HUES64 (cell line): ENCODE measurements around the gene BAIAP2.

ENCODE experiments used
- H3K27ac ChIP-seq: 2 replicates; pipeline ENCODE4 v1.7.0; 2013; ENCODE audit warnings: low read depth, low read length, inconsistent platforms
- H3K27me3 ChIP-seq: 2 replicates; pipeline ENCODE4 v1.6.1; 2013; ENCODE audit warnings: mild to moderate bottlenecking, low read length; ENCODE audit not compliant: insufficient read depth
- H3K36me3 ChIP-seq: 2 replicates; pipeline ENCODE4 v1.6.1; 2013; ENCODE audit warnings: mild to moderate bottlenecking, low read length; ENCODE audit not compliant: insufficient read depth
- H3K4me1 ChIP-seq: 2 replicates; pipeline ENCODE4 v1.6.1; 2013; ENCODE audit warnings: mild to moderate bottlenecking, low read length, moderate library complexity; ENCODE audit not compliant: insufficient read depth
- H3K4me3 ChIP-seq: 2 replicates; pipeline ENCODE4 v1.5.1; 2013; ENCODE audit warnings: mild to moderate bottlenecking, low read length, moderate library complexity
- H3K9ac ChIP-seq: 2 replicates; pipeline ENCODE4 v1.6.1; 2013; ENCODE audit warnings: mild to moderate bottlenecking, low read depth, low read length
- H3K9me3 ChIP-seq: 2 replicates; pipeline ENCODE4 v1.6.1; 2013; ENCODE audit warnings: low read depth, low read length; ENCODE audit not compliant: insufficient read depth
- WGBS: fragments of 150-250, 120-280 bp; methylation state at CpG from one replicate; pipeline ENCODE4 v1.1.7; 2013; ENCODE audit warnings: missing lambda C conversion rate; 5-methylcytosine and 5-hydroxymethylcytosine counted together

The BAIAP2 gene

DNA sequence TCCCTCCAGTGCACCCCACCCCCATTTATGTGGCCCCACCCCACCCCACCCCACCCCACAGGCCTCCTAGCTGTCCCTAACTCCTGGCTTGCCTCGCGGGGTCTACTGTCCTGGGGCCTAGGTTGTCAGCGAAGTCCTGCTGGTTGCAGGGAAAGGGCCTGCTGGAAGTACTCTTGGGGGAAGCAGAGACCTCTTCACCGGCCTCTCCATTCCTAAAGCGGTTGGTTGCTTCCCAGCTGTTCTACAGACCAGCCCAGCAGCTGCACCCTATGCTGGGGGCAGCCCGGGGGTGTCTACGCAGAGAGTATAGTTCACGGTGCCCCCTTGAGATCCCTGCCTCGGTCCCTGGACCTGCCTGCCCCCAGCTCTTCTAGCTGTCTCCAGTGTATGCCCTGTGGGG lies 56.2 kb downstream of the BAIAP2 start:
- Histone ChIP-seq H3K36me3 (peaks cover 9% of the 10 kb centered on the region), H3K4me3 (no peak overlapping the region), H3K4me1 (peaks cover 27% of the 10 kb centered on the region), H3K27me3 (no peaks in the 10 kb centered on the region), H3K9ac (no peak overlapping the region), H3K9me3 (no peaks in the 10 kb centered on the region), H3K27ac (peak overlapping the region; percentile 2; the same call in 1 of the 2 replicates)
- 77% methylated on average over 9 of the region's 9 CpGs for WGBS

DNA sequence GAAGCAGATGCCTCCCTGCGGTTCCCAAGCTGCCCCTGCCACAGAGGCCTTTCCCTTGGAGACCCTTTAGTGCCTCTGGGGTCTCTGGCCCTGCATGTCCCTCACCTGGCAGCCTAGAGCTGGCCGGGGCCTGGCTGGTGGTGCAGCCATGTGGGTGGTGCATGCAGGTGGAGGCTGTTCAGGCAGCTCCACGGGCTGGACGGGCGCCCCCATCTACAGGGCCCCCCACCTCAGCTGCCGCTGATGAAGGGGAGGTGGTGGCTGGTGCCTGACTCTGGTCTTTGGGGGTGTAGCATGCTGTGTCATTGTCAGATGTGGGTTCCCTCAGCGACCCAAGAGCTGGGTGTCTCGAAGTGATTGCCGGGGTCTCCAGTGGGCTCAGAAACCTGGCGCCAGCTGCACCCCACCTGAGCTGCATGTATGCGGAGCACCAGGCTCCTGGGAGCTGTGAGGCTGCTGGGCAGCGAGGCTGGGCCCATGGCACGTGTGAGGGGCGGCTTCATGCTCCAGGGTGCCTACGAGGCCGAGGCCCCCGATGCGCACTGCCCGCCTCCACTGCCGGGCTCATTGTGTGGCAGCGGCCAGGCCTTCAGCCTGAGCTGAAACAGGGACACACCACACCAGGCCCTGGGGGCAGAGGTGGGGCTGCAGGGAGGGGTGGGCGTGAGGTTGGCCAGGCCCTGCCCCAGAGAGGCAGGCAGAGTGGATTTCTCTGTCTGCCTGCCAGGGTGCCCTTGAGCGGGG lies 57.0 kb downstream of the BAIAP2 start:
- Histone ChIP-seq H3K4me1 (peaks cover 32% of the 10 kb centered on the region), H3K4me3 (no peak overlapping the region), H3K36me3 (peaks cover 3% of the 10 kb centered on the region), H3K27me3 (no peaks in the 10 kb centered on the region), H3K9ac (no peak overlapping the region), H3K27ac (no peak overlapping the region), H3K9me3 (no peaks in the 10 kb centered on the region)
- WGBS = 91% methylated on average over 23 of the region's 23 CpGs

DNA sequence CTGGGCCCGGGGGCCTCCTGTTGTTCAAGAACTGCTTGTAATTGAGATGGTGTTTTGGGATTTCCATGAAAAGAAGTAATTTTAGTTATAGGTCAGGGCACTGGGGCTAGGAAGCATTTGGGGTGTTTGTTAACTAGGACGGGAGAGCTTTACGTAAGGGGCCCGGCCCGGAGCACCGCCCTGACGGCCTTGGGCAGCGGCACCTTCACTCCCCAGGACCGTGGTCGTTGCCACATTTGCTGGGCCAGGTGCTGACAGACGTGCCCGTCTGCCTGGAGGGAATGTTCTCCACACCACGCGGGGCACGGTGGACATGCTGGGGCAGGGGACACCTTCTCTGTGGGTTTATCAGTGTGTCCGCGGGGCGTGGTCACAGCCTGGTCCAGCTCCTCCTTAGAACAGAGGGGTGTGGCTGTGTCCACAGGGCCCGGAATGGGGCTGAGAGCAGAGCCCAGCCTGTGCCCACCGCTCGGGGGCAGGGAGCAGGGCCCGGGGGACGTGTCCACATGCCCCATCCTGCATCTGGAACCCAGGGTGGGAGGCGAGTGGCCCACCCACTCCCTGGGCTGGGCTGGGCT lies 57.7 kb downstream of the BAIAP2 start:
- Histone ChIP-seq H3K36me3 (no peaks in the 10 kb centered on the region), H3K27ac (no peak overlapping the region), H3K4me1 (peaks cover 37% of the 10 kb centered on the region), H3K27me3 (no peaks in the 10 kb centered on the region), H3K4me3 (no peak overlapping the region), H3K9ac (no peak overlapping the region), H3K9me3 (no peaks in the 10 kb centered on the region)
- 94% methylated on average over 24 of the region's 24 CpGs for WGBS

DNA sequence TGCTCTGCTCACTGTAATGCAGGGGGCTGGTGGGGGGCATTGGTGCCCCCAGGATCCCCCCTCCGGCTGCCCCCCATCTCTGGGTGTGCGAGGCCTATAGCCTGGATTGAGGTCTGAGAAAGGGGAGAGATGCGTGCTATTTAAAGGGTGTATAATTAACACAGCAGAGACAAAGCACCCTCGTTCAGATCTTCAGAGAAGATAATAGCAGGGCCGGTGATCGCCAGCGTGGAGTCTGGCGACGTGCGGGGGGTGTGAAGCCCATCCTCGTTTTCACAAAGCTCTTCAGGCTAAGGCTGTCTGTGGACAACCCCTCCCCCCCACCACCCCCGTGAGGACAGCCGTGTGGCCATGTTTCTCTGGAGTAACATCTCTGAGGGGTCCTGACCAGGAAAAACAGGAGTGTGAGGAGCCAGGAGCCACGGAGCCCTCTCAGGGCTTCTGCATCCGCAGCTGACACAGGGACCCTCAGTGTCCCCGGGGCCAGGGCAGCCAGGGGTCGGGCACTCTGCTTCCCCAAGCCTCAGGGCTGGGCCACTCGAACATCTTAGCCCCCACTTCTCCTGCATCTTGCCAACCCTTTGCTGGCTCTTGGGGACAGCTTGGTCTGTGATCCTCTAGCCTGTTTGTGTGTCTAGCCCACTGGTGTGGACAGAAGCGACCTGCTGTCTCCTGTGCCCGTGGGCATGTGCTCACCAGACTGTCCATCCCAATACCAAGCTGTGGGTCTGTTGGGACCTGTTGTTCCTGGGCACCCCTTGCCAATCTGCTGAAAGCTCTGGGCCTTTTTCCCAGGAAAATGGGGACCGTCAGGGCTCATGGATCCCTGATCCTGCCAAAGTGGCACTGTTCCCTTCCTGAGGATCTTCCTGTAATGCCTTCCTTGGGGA lies 58.9 kb downstream of the BAIAP2 start:
- WGBS = 79% methylated on average over 21 of the region's 21 CpGs
- peak overlapping the region; percentile 51; the same call in 1 of the 2 replicates for H3K9ac ChIP-seq
- no peaks in the 10 kb centered on the region for H3K27me3 ChIP-seq
- peaks cover 39% of the 10 kb centered on the region for H3K4me1 ChIP-seq
- no peak overlapping the region for H3K4me3 ChIP-seq
- peak overlapping the region; percentile 63 for H3K27ac ChIP-seq
- no peaks in the 10 kb centered on the region for H3K9me3 ChIP-seq
- H3K36me3 ChIP-seq = no peaks in the 10 kb centered on the region

DNA sequence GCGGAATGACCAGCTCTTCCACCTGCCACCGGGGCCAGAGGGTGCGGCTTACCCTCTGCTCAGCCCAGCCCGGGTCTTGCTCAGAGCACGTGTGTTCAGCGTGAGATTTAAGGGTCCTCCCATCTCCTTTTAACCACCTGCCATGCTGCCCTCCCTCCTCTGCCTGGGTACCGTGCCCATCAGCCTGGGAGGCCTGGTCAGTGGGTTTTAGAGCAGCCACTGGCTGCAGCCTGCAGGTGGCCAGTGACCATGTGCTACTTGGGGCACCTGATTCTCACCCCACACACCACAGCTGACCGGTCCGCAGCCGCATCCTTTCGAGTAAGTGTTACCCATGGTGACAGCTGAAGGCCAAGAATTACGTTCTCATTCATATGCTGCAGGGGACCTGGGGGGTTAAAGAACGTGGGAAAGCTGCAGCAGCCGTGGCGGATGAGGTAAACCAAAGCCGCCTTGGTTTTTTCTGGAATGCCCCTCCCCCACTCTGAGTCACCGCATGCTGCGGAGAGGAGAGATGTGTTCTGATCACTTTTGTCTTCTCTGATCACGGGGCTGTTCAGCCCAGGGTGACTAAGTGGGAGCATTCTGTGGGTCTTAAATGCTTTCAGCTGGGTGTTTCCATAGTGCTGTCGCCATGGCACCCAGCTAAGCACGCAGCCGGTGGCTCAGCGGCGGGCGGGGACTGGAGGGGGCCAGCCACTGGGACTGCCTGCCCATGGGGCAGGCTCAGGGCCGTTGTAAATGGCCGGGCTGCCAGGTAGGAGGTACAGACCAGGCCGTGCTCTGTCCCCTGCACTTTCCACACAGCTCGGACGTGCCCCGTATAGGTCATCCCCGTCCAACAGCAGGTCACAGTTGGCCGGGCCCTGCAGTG lies 59.8 kb downstream of the BAIAP2 start:
- WGBS = 28% methylated on average over 33 of the region's 33 CpGs
- H3K36me3 ChIP-seq = no peaks in the 10 kb centered on the region
- peak overlapping the region; percentile 51 for H3K9ac ChIP-seq
- no peak overlapping the region for H3K4me3 ChIP-seq
- peak overlapping the region; percentile 68 for H3K27ac ChIP-seq
- peaks cover 39% of the 10 kb centered on the region for H3K4me1 ChIP-seq
- no peaks in the 10 kb centered on the region for H3K9me3 ChIP-seq
- no peaks in the 10 kb centered on the region for H3K27me3 ChIP-seq

DNA sequence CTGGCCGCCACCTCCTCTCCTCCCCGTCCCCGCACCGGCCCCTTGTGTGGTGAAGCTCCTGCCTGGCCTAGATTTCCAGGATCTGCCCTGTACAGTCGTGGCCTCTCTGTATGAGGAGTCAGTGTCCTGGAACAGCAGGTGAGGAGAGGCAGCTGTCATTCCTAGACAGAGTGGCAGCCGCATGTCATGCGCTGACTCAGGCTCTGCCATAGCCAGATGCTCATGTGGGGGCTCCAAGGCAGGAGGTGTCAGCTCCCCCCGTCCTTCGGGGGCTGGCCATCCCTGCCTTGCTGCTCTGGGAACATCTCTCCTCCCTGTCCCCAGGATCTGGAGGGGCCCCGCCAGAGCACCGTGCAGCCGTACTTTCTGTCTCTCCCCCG lies 60.4 kb downstream of the BAIAP2 start:
- H3K4me1 ChIP-seq = peaks cover 37% of the 10 kb centered on the region
- 64% methylated on average over 13 of the region's 13 CpGs for WGBS
- H3K36me3 ChIP-seq = no peaks in the 10 kb centered on the region
- H3K9ac ChIP-seq = peak overlapping the region; percentile 37; the same call in 1 of the 2 replicates
- H3K27me3 ChIP-seq = no peaks in the 10 kb centered on the region
- H3K9me3 ChIP-seq = no peaks in the 10 kb centered on the region
- H3K27ac ChIP-seq = peak overlapping the region; percentile 68
- H3K4me3 ChIP-seq = no peak overlapping the region

DNA sequence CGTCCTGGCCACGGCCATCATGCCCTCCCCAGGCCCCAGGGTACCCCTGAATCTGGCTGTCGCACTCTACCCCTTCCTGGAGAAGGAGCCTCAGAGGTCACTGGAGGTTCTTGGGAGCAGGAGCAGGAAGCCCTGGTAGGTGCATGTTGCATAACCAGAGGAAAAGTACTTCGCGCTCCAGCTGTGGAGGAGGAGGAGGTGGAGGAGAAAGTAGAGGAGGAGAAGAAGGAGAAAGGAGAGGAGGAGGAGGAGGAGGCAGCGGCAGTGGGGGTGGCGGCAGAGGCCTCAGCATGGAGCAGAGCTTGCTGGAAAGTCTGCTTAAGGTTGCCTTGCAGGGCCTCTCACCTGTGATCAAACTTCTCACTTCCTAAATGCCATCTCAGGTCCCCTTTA lies 61.8 kb downstream of the BAIAP2 start:
- Histone ChIP-seq H3K27me3 (no peaks in the 10 kb centered on the region), H3K27ac (no peak overlapping the region), H3K9ac (peak overlapping the region; percentile 26; the same call in 1 of the 2 replicates)

DNA sequence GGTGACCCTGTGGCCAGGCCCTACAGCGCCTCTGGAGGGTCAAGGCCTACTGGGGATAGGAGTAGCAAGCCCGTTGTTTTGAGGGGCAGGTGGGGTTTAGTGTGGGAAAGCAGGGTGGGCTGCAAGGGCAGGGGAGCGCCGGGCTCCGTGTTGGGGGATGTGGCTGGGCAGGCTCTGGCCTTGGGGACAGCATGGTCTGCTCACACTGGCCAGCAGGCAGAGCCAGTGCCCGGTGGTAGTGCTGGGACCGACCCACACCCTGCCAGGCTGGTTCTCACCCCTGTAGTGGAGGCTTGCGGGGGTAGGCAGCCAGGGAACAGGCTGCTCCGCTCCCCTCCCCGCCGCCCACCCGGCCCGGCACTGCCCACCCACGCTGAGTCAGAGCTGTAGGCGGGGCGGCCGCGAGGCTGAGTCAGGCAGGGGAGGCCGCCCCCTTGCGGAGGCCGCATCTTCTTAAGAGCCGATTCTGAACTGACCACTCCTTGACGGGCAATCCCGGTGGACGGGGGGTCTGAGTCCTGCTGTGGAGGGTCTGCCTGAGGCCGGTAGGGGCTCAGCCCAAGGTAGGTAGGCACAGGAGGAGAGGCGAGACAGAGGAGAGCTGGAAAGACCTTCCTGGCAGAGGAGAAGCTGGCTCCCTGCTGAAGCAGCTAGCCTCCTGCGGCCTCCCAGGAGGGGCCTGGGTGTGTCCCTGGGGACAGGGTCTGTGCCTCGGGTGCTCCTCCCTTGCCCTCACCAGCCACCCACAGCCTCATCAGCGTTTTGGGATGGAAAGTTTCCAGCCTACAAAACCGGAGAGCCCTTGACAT lies 62.4 kb downstream of the BAIAP2 start:
- Histone ChIP-seq H3K9ac (peak overlapping the region; percentile 26; the same call in 1 of the 2 replicates), H3K4me3 (no peak overlapping the region), H3K36me3 (no peaks in the 10 kb centered on the region), H3K4me1 (peaks cover 34% of the 10 kb centered on the region), H3K27me3 (no peaks in the 10 kb centered on the region), H3K9me3 (no peaks in the 10 kb centered on the region), H3K27ac (0 out of 2 replicates have a peak overlapping the region, but pooled peaks have one; percentile 9)
- 24% methylated on average over 31 of the region's 31 CpGs for WGBS

More for the DNA sequence above, 61.8 kb downstream of the BAIAP2 start:
- Histone ChIP-seq H3K4me1 (peaks cover 34% of the 10 kb centered on the region), H3K9me3 (no peaks in the 10 kb centered on the region), H3K36me3 (no peaks in the 10 kb centered on the region), H3K4me3 (no peak overlapping the region)
- WGBS = 84% methylated on average over 7 of the region's 7 CpGs

DNA sequence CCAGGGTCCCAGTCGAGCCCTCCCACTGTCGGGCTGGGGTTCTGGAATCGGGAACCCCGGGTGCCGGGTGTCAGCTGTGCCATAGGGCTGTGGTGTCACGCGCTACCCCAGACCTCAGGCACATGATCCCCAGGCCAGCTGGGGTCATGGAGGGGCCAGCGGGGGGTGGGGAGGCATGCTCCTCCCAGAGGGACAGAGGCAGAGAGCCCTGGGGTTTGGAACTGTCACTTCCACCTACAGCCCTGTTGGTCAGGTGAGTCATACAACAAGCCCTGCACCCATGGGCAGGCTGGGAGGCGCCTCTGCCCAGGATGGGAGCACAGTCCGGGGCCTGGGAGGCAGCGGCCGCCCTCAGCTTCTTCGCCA lies 63.0 kb downstream of the BAIAP2 start:
- Histone ChIP-seq H3K4me1 (peaks cover 34% of the 10 kb centered on the region), H3K27me3 (no peaks in the 10 kb centered on the region), H3K9me3 (no peaks in the 10 kb centered on the region), H3K9ac (no peak overlapping the region), H3K4me3 (no peak overlapping the region), H3K36me3 (no peaks in the 10 kb centered on the region), H3K27ac (no peak overlapping the region)
- WGBS = 81% methylated on average over 13 of the region's 13 CpGs

DNA sequence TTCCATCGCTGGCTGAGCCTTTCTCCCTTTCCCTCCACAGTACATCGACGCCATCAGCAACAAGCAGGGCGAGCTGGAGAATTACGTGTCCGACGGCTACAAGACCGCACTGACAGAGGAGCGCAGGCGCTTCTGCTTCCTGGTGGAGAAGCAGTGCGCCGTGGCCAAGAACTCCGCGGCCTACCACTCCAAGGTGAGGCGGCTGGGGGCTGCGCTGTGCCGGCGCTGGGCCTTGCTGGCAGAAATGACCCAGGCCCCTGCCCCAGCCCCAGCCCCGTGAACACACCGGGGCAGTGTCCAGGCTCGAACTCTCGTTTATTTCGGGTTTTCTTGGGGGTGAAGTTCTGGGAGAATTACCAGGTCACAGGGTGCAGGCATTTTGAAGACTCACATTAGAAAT lies 64.9 kb downstream of the BAIAP2 start:
- Histone ChIP-seq H3K27me3 (no peaks in the 10 kb centered on the region), H3K36me3 (no peaks in the 10 kb centered on the region; the same call in 1 of the 2 replicates), H3K27ac (no peak overlapping the region), H3K9me3 (no peaks in the 10 kb centered on the region), H3K9ac (no peak overlapping the region), H3K4me3 (no peak overlapping the region), H3K4me1 (peaks cover 23% of the 10 kb centered on the region; the same call in 1 of the 2 replicates)
- WGBS = 97% methylated on average over 23 of the region's 23 CpGs
